ENCODE data around the gene NR2F1-AS1. TPM values are rescaled to one million over a fixed set of nuclear protein-coding genes. Genes with fewer than 3 reads are reported as not detected.

NR2F1-AS1 gene
- total and polyA plus RNA-seq, 2 of the 4 experiments (the other 2 are of a cell fraction), result 12.5 to 12.8 TPM

DNA sequence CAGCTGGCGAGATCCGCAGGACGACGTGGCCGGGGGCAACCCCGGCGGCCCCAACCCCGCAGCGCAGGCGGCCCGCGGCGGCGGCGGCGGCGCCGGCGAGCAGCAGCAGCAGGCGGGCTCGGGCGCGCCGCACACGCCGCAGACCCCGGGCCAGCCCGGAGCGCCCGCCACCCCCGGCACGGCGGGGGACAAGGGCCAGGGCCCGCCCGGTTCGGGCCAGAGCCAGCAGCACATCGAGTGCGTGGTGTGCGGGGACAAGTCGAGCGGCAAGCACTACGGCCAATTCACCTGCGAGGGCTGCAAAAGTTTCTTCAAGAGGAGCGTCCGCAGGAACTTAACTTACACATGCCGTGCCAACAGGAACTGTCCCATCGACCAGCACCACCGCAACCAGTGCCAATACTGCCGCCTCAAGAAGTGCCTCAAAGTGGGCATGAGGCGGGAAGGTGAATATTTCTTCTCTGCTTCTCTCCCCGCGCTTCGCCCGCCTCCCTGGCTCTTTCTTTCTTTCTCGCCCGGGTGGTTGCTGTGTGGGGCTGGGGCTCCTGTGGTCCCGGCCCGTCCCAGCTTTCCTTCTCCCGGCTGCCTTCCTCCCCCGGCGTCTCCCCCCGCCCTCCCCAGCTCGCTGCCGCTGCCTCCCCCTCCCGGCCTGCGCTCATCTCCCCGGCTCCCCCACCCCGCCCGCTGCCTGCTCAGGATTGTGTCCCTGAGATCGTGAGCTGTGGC, 4.2 kb upstream of the NR2F1-AS1 start:
- 1% methylated on average over 20 of the region's 70 CpGs; no CpG with 5 or more reads in 1 of the 2 experiments for WGBS, 2 experiments (ENCODE audit: extremely low coverage in 2 of 2, insufficient read length in 1 of 2)
- intact Hi-C loops (cut with micrococcal nuclease), result loop anchor here (5.0 to 10.0 kb wide), 4 partner anchors 520 to 1267 kb away; no protein-coding TSS in a partner anchor
- BruUV-seq (replicated peaks), result no TSS peak

More for the DNA sequence above, 4.2 kb upstream of the NR2F1-AS1 start:
- POLR2A ChIA-PET (ENCODE audit: unreplicated experiment), result interaction anchor here (0.5 to 0.7 kb wide), 3 partner anchors 477 to 1294 kb away, joined by 5 to 7 read pairs (median 6); no protein-coding TSS in a partner anchor
- Histone ChIP-seq H4K20me1 (ENCODE audit: insufficient read depth, low read length) (peaks cover 2% of the 10 kb centered on the region; the same call in 1 of the 2 replicates), H3K56ac (ENCODE audit: extremely low read depth, insufficient read depth, low read length) (peak overlapping the region; percentile 89), H2AK5ac (ENCODE audit: low read depth, low read length) (peak overlapping the region; percentile 78), H3K14ac (replicated peaks; ENCODE audit: low read depth, low read length) (peak overlapping the region; percentile 99), H2BK5ac (ENCODE audit: low read depth, low read length, poor library complexity, severe bottlenecking) (peak overlapping the region; percentile 99), H4K5ac (ENCODE audit: low read depth, low read length) (peak overlapping the region; percentile 88), H3K4me1 (ENCODE audit: control insufficient read depth, insufficient read depth, low read length) (peaks cover 4% of the 10 kb centered on the region), H3K79me1 (ENCODE audit: low read depth in 1 of 2, low read length in 2 of 2) (peaks cover 0 to 9% of the 10 kb centered on the region in 2 experiments; a peak in 2 of 4 replicates), H4K91ac (ENCODE audit: insufficient read depth, low read depth, low read length) (peak overlapping the region; percentile 96), H2BK120ac (ENCODE audit: low read depth, low read length) (peak overlapping the region; percentile 87), H2AFZ (replicated peaks; ENCODE audit: low read length, poor library complexity) (peak overlapping the region; percentile 68), H3K23ac (ENCODE audit: low read depth, low read length) (peak overlapping the region; percentile 98), H2BK15ac (ENCODE audit: low read depth, low read length) (0 out of 3 replicates have a peak overlapping the region, but pooled peaks have one; percentile 38), H4K8ac (ENCODE audit: low read depth in 2 of 2, low read length in 2 of 2) (peak overlapping the region; percentile 59 to 80), H3K18ac (ENCODE audit: low read depth, low read length) (peak overlapping the region; percentile 99), H3K36me3 (ENCODE audit: control insufficient read depth, insufficient read depth, low read length) (peaks cover 31% of the 10 kb centered on the region), H3K27me3 (ENCODE audit: control insufficient read depth, insufficient read depth, low read length) (no peaks in the 10 kb centered on the region), H3K9me1 (ENCODE audit: insufficient read depth, low read length) (no peaks in the 10 kb centered on the region), H3K4me2 (ENCODE audit: low read depth, low read length) (peak overlapping the region; percentile 90), H3K9me3 (ENCODE audit: control insufficient read depth, insufficient read depth, low read length) (no peaks in the 10 kb centered on the region), H3K4me3 (ENCODE audit: insufficient read depth, low read depth, low read length) (peak overlapping the region; percentile 99), H3K27ac (ENCODE audit: insufficient read depth, low read length) (peak overlapping the region; percentile 100), H3K9ac (ENCODE audit: low read depth, low read length) (peak overlapping the region; percentile 100), H3K4ac (ENCODE audit: low read depth, low read length) (peak overlapping the region; percentile 97), H2BK20ac (ENCODE audit: low read depth, low read length) (peak overlapping the region; percentile 81), H2AK9ac (replicated peaks; ENCODE audit: low read depth, low read length, poor library complexity) (peak overlapping the region; percentile 59)
- ATAC-seq (ENCODE audit: low read depth) (no peak), DNase-seq (no peak)
- TF ChIP-seq MXI1 (IDR thresholded peaks at IDR 0.05; ENCODE audit: borderline replicate concordance, low read depth, low read length), result no peak
- TF ChIP-seq CHD1 (IDR thresholded peaks at IDR 0.05; ENCODE audit: low read depth, low read length), result peak; percentile 72; the same call in 1 of the 2 replicates
- in situ Hi-C loops (cut with MboI; ENCODE audit: low sequenced_read_pairs) (loop anchor here (10.0 to 25.0 kb wide), 4 partner anchors 330 to 1273 kb away; no protein-coding TSS in a partner anchor), dilution Hi-C loops (cut with HindIII; ENCODE audit: low sequenced_read_pairs, unreplicated experiment) (no loop called here)
- CTCF ChIA-PET, result no interaction called here

Data from IMR-90 (cell line).